ENCODE results near the gene LALBA. TPM values are rescaled to one million over a fixed set of nuclear protein-coding genes. Genes with fewer than 3 reads are reported as not detected.

The LALBA gene
- polyA plus RNA-seq (2013, experiment 1 of 2) = not detected
- polyA plus RNA-seq (2013, experiment 2 of 2) = not detected

GRCh38 chr12:48569946-48570345, at the start of gene LALBA:
Gene LALBA, minus strand, starts transcription at chr12:48570046. Its CDS starts 26 bp downstream, at chr12:48570020.
- Histone ChIP-seq H3K79me1 (replicated peaks; ENCODE audit: low read length, poor library complexity, severe bottlenecking) (no peaks in the 10 kb centered on the region), H3K27me3 (ENCODE audit: control insufficient read depth in 1 of 2, insufficient read depth in 1 of 2, low read length in 2 of 2) (peaks cover 22 to 25% of the 10 kb centered on the region in 2 experiments), H2AK5ac (ENCODE audit: low read length, severe bottlenecking) (no peak within 1 kb of the TSS), H3K4me1 (ENCODE audit: control insufficient read depth, insufficient read depth, low read depth, low read length) (no peaks in the 10 kb centered on the region), H2BK120ac (ENCODE audit: low read depth, low read length) (no peak within 1 kb of the TSS), H3K27ac (ENCODE audit: low read length, poor library complexity, severe bottlenecking) (no peak within 1 kb of the TSS), H3K14ac (ENCODE audit: low read length in 2 of 2) (no peak within 1 kb of the TSS), H3K18ac (ENCODE audit: low read depth in 1 of 2, low read length in 2 of 2) (no peak within 1 kb of the TSS), H3K9me3 (ENCODE audit: control insufficient read depth, low read length) (no peaks in the 10 kb centered on the region), H4K8ac (ENCODE audit: low read length) (no peak within 1 kb of the TSS), H2BK12ac (ENCODE audit: low read length in 2 of 2) (no peak within 1 kb of the TSS), H3K4me3 (ENCODE audit: insufficient read depth in 1 of 2, low read depth in 1 of 2, low read length in 2 of 2) (no peak within 1 kb of the TSS), H2BK5ac (ENCODE audit: low read depth, low read length, poor library complexity, severe bottlenecking) (no peak within 1 kb of the TSS), H2AFZ (ENCODE audit: low read depth, low read length) (no peak within 1 kb of the TSS), H3K36me3 (ENCODE audit: control insufficient read depth in 1 of 2, insufficient read depth in 2 of 2, low read depth in 1 of 2, low read length in 2 of 2) (no peaks in the 10 kb centered on the region), H3K4ac (ENCODE audit: low read depth in 1 of 2, low read length in 2 of 2) (no peak within 1 kb of the TSS), H3K23ac (ENCODE audit: low read length in 2 of 2) (no peak within 1 kb of the TSS), H3K4me2 (ENCODE audit: low read length, poor library complexity, severe bottlenecking) (no peak within 1 kb of the TSS), H3K9ac (ENCODE audit: low read length) (no peak within 1 kb of the TSS), H4K91ac (ENCODE audit: low read length) (no peak within 1 kb of the TSS), H2BK15ac (ENCODE audit: low read depth, poor library complexity, severe bottlenecking) (no peak within 1 kb of the TSS)
- WGBS = 29% methylated on average over 1 of the region's 1 CpG
- no peak for DNase-seq

- H3K79me1 ChIP-seq (replicated peaks; ENCODE audit: low read length, poor library complexity, severe bottlenecking) = no peaks in the 10 kb centered on the region
- H4K91ac ChIP-seq (ENCODE audit: low read length) = no peak overlapping the region
- no peak overlapping the region for H3K4me2 ChIP-seq (ENCODE audit: low read length, poor library complexity, severe bottlenecking)
- no peak overlapping the region for H3K18ac ChIP-seq (ENCODE audit: low read depth in 1 of 2, low read length in 2 of 2)
- no peak overlapping the region for H3K4ac ChIP-seq (ENCODE audit: low read depth in 1 of 2, low read length in 2 of 2)
- no peak overlapping the region for H2AK5ac ChIP-seq (ENCODE audit: low read length, severe bottlenecking)
- no peak overlapping the region for H3K14ac ChIP-seq (ENCODE audit: low read length in 2 of 2)
- H3K27me3 ChIP-seq (ENCODE audit: control insufficient read depth in 1 of 2, insufficient read depth in 1 of 2, low read length in 2 of 2) = peaks cover 6 to 34% of the 10 kb centered on the region in 2 experiments
- H3K27ac ChIP-seq (ENCODE audit: low read length, poor library complexity, severe bottlenecking) = no peak overlapping the region
- no peak overlapping the region for H3K4me3 ChIP-seq (ENCODE audit: insufficient read depth in 1 of 2, low read depth in 1 of 2, low read length in 2 of 2)
- H2BK120ac ChIP-seq (ENCODE audit: low read depth, low read length) = no peak overlapping the region
- H2BK12ac ChIP-seq (ENCODE audit: low read length in 2 of 2) = no peak overlapping the region
- no peak overlapping the region for H3K23ac ChIP-seq (ENCODE audit: low read length in 2 of 2)
- peaks cover 12% of the 10 kb centered on the region for H3K9me3 ChIP-seq (ENCODE audit: control insufficient read depth, low read length)
- H2BK5ac ChIP-seq (ENCODE audit: low read depth, low read length, poor library complexity, severe bottlenecking) = no peak overlapping the region
- WGBS = 29% methylated on average over 7 of the region's 7 CpGs
- no peaks in the 10 kb centered on the region for H3K4me1 ChIP-seq (ENCODE audit: control insufficient read depth, insufficient read depth, low read depth, low read length)
- H2AFZ ChIP-seq (ENCODE audit: low read depth, low read length) = no peak overlapping the region
- H3K9ac ChIP-seq (ENCODE audit: low read length) = no peak overlapping the region
- peak; percentile 76 for DNase-seq
- no peak overlapping the region for H4K8ac ChIP-seq (ENCODE audit: low read length)
- H3K36me3 ChIP-seq (ENCODE audit: control insufficient read depth in 1 of 2, insufficient read depth in 2 of 2, low read depth in 1 of 2, low read length in 2 of 2) = no peaks in the 10 kb centered on the region
- no peak overlapping the region for H2BK15ac ChIP-seq (ENCODE audit: low read depth, poor library complexity, severe bottlenecking)
Observed at GRCh38 chr12:48618541-48618940, 48.7 kb upstream of the LALBA start.

GRCh38 chr12:48615681-48616080, 45.8 kb upstream of the LALBA start:
- peaks cover 25% of the 10 kb centered on the region for H3K9me3 ChIP-seq (ENCODE audit: control insufficient read depth, low read length)

GRCh38 chr12:48613321-48613720, 43.5 kb upstream of the LALBA start:
- H3K4ac ChIP-seq (ENCODE audit: low read depth in 1 of 2, low read length in 2 of 2) = no peak overlapping the region
- no peak overlapping the region for H4K91ac ChIP-seq (ENCODE audit: low read length)
- no peak overlapping the region for H2BK120ac ChIP-seq (ENCODE audit: low read depth, low read length)
- no peak overlapping the region for H3K4me3 ChIP-seq (ENCODE audit: insufficient read depth in 1 of 2, low read depth in 1 of 2, low read length in 2 of 2)
- no peak overlapping the region for H2BK5ac ChIP-seq (ENCODE audit: low read depth, low read length, poor library complexity, severe bottlenecking)
- H2AFZ ChIP-seq (ENCODE audit: low read depth, low read length) = no peak overlapping the region
- H3K9me3 ChIP-seq (ENCODE audit: control insufficient read depth, low read length) = peaks cover 36% of the 10 kb centered on the region
- H3K23ac ChIP-seq (ENCODE audit: low read length in 2 of 2) = no peak overlapping the region
- no peak overlapping the region for H3K4me2 ChIP-seq (ENCODE audit: low read length, poor library complexity, severe bottlenecking)
- peaks cover 6 to 13% of the 10 kb centered on the region in 2 experiments for H3K27me3 ChIP-seq (ENCODE audit: control insufficient read depth in 1 of 2, insufficient read depth in 1 of 2, low read length in 2 of 2)
- H2BK15ac ChIP-seq (ENCODE audit: low read depth, poor library complexity, severe bottlenecking) = no peak overlapping the region
- H3K14ac ChIP-seq (ENCODE audit: low read length in 2 of 2) = no peak overlapping the region
- no peak overlapping the region for H3K27ac ChIP-seq (ENCODE audit: low read length, poor library complexity, severe bottlenecking)
- H3K4me1 ChIP-seq (ENCODE audit: control insufficient read depth, insufficient read depth, low read depth, low read length) = no peaks in the 10 kb centered on the region
- H2AK5ac ChIP-seq (ENCODE audit: low read length, severe bottlenecking) = no peak overlapping the region
- no peak overlapping the region for H4K8ac ChIP-seq (ENCODE audit: low read length)
- no peak overlapping the region for H3K9ac ChIP-seq (ENCODE audit: low read length)
- 88% methylated on average over 1 of the region's 1 CpG for WGBS
- no peaks in the 10 kb centered on the region for H3K79me1 ChIP-seq (replicated peaks; ENCODE audit: low read length, poor library complexity, severe bottlenecking)
- no peaks in the 10 kb centered on the region for H3K36me3 ChIP-seq (ENCODE audit: control insufficient read depth in 1 of 2, insufficient read depth in 2 of 2, low read depth in 1 of 2, low read length in 2 of 2)
- no peak for DNase-seq
- H2BK12ac ChIP-seq (ENCODE audit: low read length in 2 of 2) = no peak overlapping the region
- H3K18ac ChIP-seq (ENCODE audit: low read depth in 1 of 2, low read length in 2 of 2) = no peak overlapping the region

More at GRCh38 chr12:48615681-48616080, 45.8 kb upstream of the LALBA start:
- H3K14ac ChIP-seq (ENCODE audit: low read length in 2 of 2) = no peak overlapping the region
- no peaks in the 10 kb centered on the region for H3K36me3 ChIP-seq (ENCODE audit: control insufficient read depth in 1 of 2, insufficient read depth in 2 of 2, low read depth in 1 of 2, low read length in 2 of 2)
- 93% methylated on average over 3 of the region's 4 CpGs for WGBS
- H3K4me1 ChIP-seq (ENCODE audit: control insufficient read depth, insufficient read depth, low read depth, low read length) = no peaks in the 10 kb centered on the region
- H3K27ac ChIP-seq (ENCODE audit: low read length, poor library complexity, severe bottlenecking) = no peak overlapping the region
- no peak overlapping the region for H2BK5ac ChIP-seq (ENCODE audit: low read depth, low read length, poor library complexity, severe bottlenecking)
- no peak overlapping the region for H2AFZ ChIP-seq (ENCODE audit: low read depth, low read length)
- H4K91ac ChIP-seq (ENCODE audit: low read length) = no peak overlapping the region
- H3K4me2 ChIP-seq (ENCODE audit: low read length, poor library complexity, severe bottlenecking) = no peak overlapping the region
- no peak for DNase-seq
- no peak overlapping the region for H2AK5ac ChIP-seq (ENCODE audit: low read length, severe bottlenecking)
- H3K9ac ChIP-seq (ENCODE audit: low read length) = no peak overlapping the region
- H3K27me3 ChIP-seq (ENCODE audit: control insufficient read depth in 1 of 2, insufficient read depth in 1 of 2, low read length in 2 of 2) = peaks cover 6 to 28% of the 10 kb centered on the region in 2 experiments
- H3K18ac ChIP-seq (ENCODE audit: low read depth in 1 of 2, low read length in 2 of 2) = no peak overlapping the region
- no peak overlapping the region for H3K4ac ChIP-seq (ENCODE audit: low read depth in 1 of 2, low read length in 2 of 2)
- no peak overlapping the region for H2BK12ac ChIP-seq (ENCODE audit: low read length in 2 of 2)
- no peak overlapping the region for H3K4me3 ChIP-seq (ENCODE audit: insufficient read depth in 1 of 2, low read depth in 1 of 2, low read length in 2 of 2)
- no peak overlapping the region for H2BK120ac ChIP-seq (ENCODE audit: low read depth, low read length)
- H4K8ac ChIP-seq (ENCODE audit: low read length) = no peak overlapping the region
- H3K79me1 ChIP-seq (replicated peaks; ENCODE audit: low read length, poor library complexity, severe bottlenecking) = no peaks in the 10 kb centered on the region
- no peak overlapping the region for H3K23ac ChIP-seq (ENCODE audit: low read length in 2 of 2)
- no peak overlapping the region for H2BK15ac ChIP-seq (ENCODE audit: low read depth, poor library complexity, severe bottlenecking)

Measured in mesenchymal stem cell (in vitro differentiated cells and primary cell).